ENCODE results near the gene CLEC18A. TPM values are rescaled to one million over a fixed set of nuclear protein-coding genes. Genes with fewer than 3 reads are reported as not detected.
"Not testable (repeated sequence)": the region's sequence is repeated elsewhere in the genome, so short reads cannot be mapped to it uniquely, and the experiment has no call there.

CLEC18A gene
- total RNA-seq (1 to 10 TPM; 7.2 to 7.5 TPM), polyA plus RNA-seq (under 1 TPM in 1 of 2 donors, not detected in 1; 0.37 TPM)

GRCh38 chr16:69951017-69951671 is at the start of gene CLEC18A:
Gene CLEC18A, plus strand, starts transcription at chr16:69951334. Its CDS starts 33 bp downstream, at chr16:69951367.
- H3K27me3 Mint-ChIP-seq; H3K36me3 Mint-ChIP-seq; H3K4me1 ChIP-seq (ENCODE audit: insufficient read depth, low read length); H3K27ac Mint-ChIP-seq; H3K4me3 ChIP-seq (ENCODE audit: low read length in 2 of 2); POLR2A ChIA-PET (ENCODE audit: partially characterized antibody); intact Hi-C loops (cut with micrococcal nuclease); H3K36me3 ChIP-seq (ENCODE audit: insufficient read depth, low read length); H3K9me3 ChIP-seq (ENCODE audit: control insufficient read depth in 1 of 2, low read length in 2 of 2); H3K9me3 Mint-ChIP-seq; H3K27me3 ChIP-seq (ENCODE audit: insufficient read depth, low read length); CTCF ChIA-PET (ENCODE audit: partially characterized antibody); H3K4me3 Mint-ChIP-seq; H3K4me1 Mint-ChIP-seq; H3K27ac ChIP-seq (ENCODE audit: low read depth, low read length): not testable (repeated sequence)
- DNase-seq: peak in 1 of 5 donors; percentile 9

- H3K36me3 Mint-ChIP-seq: peaks cover 27 to 50% of the 10 kb centered on the region in 2 donors
- H3K27ac Mint-ChIP-seq: peak overlapping the region in 1 of 7 donors; percentile 25
- H3K9me3 ChIP-seq (ENCODE audit: control insufficient read depth in 1 of 2, low read length in 2 of 2): no peaks in the 10 kb centered on the region
These were observed 47.2 kb upstream of the CLEC18A start for GRCh38 chr16:69903865-69904415.

GRCh38 chr16:69904495-69905170 is 46.5 kb upstream of the CLEC18A start:
- intact Hi-C loops (cut with micrococcal nuclease): no loop called here
- Histone ChIP-seq H3K27me3 (ENCODE audit: insufficient read depth, low read length) (no peaks in the 10 kb centered on the region), H3K36me3 (ENCODE audit: insufficient read depth, low read length) (peaks cover 26% of the 10 kb centered on the region), H3K27ac (ENCODE audit: low read depth, low read length) (no peak overlapping the region), H3K4me3 (ENCODE audit: low read length in 2 of 2) (no peak overlapping the region), H3K4me1 (ENCODE audit: insufficient read depth, low read length) (no peaks in the 10 kb centered on the region), H3K9me3 (ENCODE audit: control insufficient read depth in 1 of 2, low read length in 2 of 2) (no peaks in the 10 kb centered on the region)
- Mint-ChIP-seq H3K4me3 (no peak overlapping the region), H3K27me3 (no peaks in the 10 kb centered on the region), H3K36me3 (peaks cover 33 to 55% of the 10 kb centered on the region in 2 donors), H3K27ac (peak overlapping the region in 3 of 7 donors; percentile 9 to 76 (median 15)), H3K4me1 (peaks cover 0 to 5% (median 0%) of the 10 kb centered on the region in 4 donors), H3K9me3 (no peaks in the 10 kb centered on the region)
- CTCF ChIA-PET (ENCODE audit: partially characterized antibody): interaction anchor here (1.0 to 2.6 kb wide), 3 partner anchors 9 to 26 kb away, joined by 3 to 9 read pairs (median 4); no protein-coding TSS in a partner anchor
- POLR2A ChIA-PET (ENCODE audit: partially characterized antibody): no interaction called here
- no peak for DNase-seq

More at GRCh38 chr16:69903865-69904415, 47.2 kb upstream of the CLEC18A start:
- H3K9me3 Mint-ChIP-seq: no peaks in the 10 kb centered on the region
- H3K4me3 ChIP-seq (ENCODE audit: low read length in 2 of 2): no peak overlapping the region
- intact Hi-C loops (cut with micrococcal nuclease): no loop called here
- POLR2A ChIA-PET (ENCODE audit: partially characterized antibody): no interaction called here
- H3K4me3 Mint-ChIP-seq: no peak overlapping the region
- H3K4me1 ChIP-seq (ENCODE audit: insufficient read depth, low read length): no peaks in the 10 kb centered on the region
- no peaks in the 10 kb centered on the region for H3K27me3 ChIP-seq (ENCODE audit: insufficient read depth, low read length)
- DNase-seq: no peak
- CTCF ChIA-PET (ENCODE audit: partially characterized antibody): interaction anchor here (1.0 to 1.3 kb wide), 2 partner anchors 10 to 27 kb away, joined by 3 to 4 read pairs; no protein-coding TSS in a partner anchor
- H3K36me3 ChIP-seq (ENCODE audit: insufficient read depth, low read length): peaks cover 19% of the 10 kb centered on the region
- no peaks in the 10 kb centered on the region for H3K27me3 Mint-ChIP-seq
- H3K27ac ChIP-seq (ENCODE audit: low read depth, low read length): no peak overlapping the region
- peaks cover 0 to 5% (median 0%) of the 10 kb centered on the region in 4 donors for H3K4me1 Mint-ChIP-seq

- Histone ChIP-seq H3K36me3 (ENCODE audit: insufficient read depth, low read length) (peaks cover 29% of the 10 kb centered on the region), H3K4me1 (ENCODE audit: insufficient read depth, low read length) (no peaks in the 10 kb centered on the region), H3K27me3 (ENCODE audit: insufficient read depth, low read length) (no peaks in the 10 kb centered on the region), H3K9me3 (ENCODE audit: control insufficient read depth in 1 of 2, low read length in 2 of 2) (no peaks in the 10 kb centered on the region), H3K4me3 (ENCODE audit: low read length in 2 of 2) (no peak overlapping the region), H3K27ac (ENCODE audit: low read depth, low read length) (no peak overlapping the region)
- H3K27me3 Mint-ChIP-seq: no peaks in the 10 kb centered on the region
- no peaks in the 10 kb centered on the region for H3K9me3 Mint-ChIP-seq
- peak overlapping the region in 2 of 7 donors; percentile 29 to 46 for H3K27ac Mint-ChIP-seq
- intact Hi-C loops (cut with micrococcal nuclease): no loop called here
- ChIA-PET POLR2A (ENCODE audit: partially characterized antibody) (no interaction called here), CTCF (ENCODE audit: partially characterized antibody) (interaction anchor here (2.6 kb wide), 1 partner anchor 25 kb away, joined by 9 read pairs; no protein-coding TSS in a partner anchor)
- H3K4me3 Mint-ChIP-seq: no peak overlapping the region
- no peak for DNase-seq
- H3K36me3 Mint-ChIP-seq: peaks cover 38 to 59% of the 10 kb centered on the region in 2 donors
- peaks cover 0 to 5% (median 0%) of the 10 kb centered on the region in 4 donors for H3K4me1 Mint-ChIP-seq
These were observed 46.0 kb upstream of the CLEC18A start for GRCh38 chr16:69905171-69905555.

GRCh38 chr16:69906838-69907401 is 44.2 kb upstream of the CLEC18A start:
- Mint-ChIP-seq H3K4me1 (peaks cover 0 to 4% (median 0%) of the 10 kb centered on the region in 4 donors), H3K36me3 (peaks cover 34 to 59% of the 10 kb centered on the region in 2 donors), H3K27ac (no peak overlapping the region), H3K9me3 (no peaks in the 10 kb centered on the region), H3K27me3 (no peaks in the 10 kb centered on the region), H3K4me3 (no peak overlapping the region)
- POLR2A ChIA-PET (ENCODE audit: partially characterized antibody): no interaction called here
- Histone ChIP-seq H3K36me3 (ENCODE audit: insufficient read depth, low read length) (peaks cover 31% of the 10 kb centered on the region), H3K27ac (ENCODE audit: low read depth, low read length) (no peak overlapping the region), H3K4me1 (ENCODE audit: insufficient read depth, low read length) (no peaks in the 10 kb centered on the region), H3K4me3 (ENCODE audit: low read length in 2 of 2) (no peak overlapping the region), H3K9me3 (ENCODE audit: control insufficient read depth in 1 of 2, low read length in 2 of 2) (no peaks in the 10 kb centered on the region), H3K27me3 (ENCODE audit: insufficient read depth, low read length) (no peaks in the 10 kb centered on the region)
- intact Hi-C loops (cut with micrococcal nuclease): no loop called here
- no peak for DNase-seq
- CTCF ChIA-PET (ENCODE audit: partially characterized antibody): interaction anchor here (2.6 kb wide), 1 partner anchor 23 kb away, joined by 9 read pairs; no protein-coding TSS in a partner anchor

GRCh38 chr16:69909043-69909442 is 42.1 kb upstream of the CLEC18A start:
- ChIA-PET CTCF (ENCODE audit: partially characterized antibody) (interaction anchor here (1.5 kb wide), 1 partner anchor 22 kb away, joined by 3 read pairs; no protein-coding TSS in a partner anchor), POLR2A (ENCODE audit: partially characterized antibody) (no interaction called here)
- Mint-ChIP-seq H3K4me3 (no peak overlapping the region), H3K36me3 (peaks cover 22 to 48% of the 10 kb centered on the region in 2 donors), H3K27me3 (no peaks in the 10 kb centered on the region), H3K27ac (no peak overlapping the region), H3K9me3 (no peaks in the 10 kb centered on the region), H3K4me1 (peaks cover 0 to 4% (median under 1%) of the 10 kb centered on the region in 4 donors)
- Histone ChIP-seq H3K27ac (ENCODE audit: low read depth, low read length) (no peak overlapping the region), H3K9me3 (ENCODE audit: control insufficient read depth in 1 of 2, low read length in 2 of 2) (no peaks in the 10 kb centered on the region), H3K36me3 (ENCODE audit: insufficient read depth, low read length) (peaks cover 26% of the 10 kb centered on the region), H3K4me1 (ENCODE audit: insufficient read depth, low read length) (no peaks in the 10 kb centered on the region), H3K4me3 (ENCODE audit: low read length in 2 of 2) (no peak overlapping the region), H3K27me3 (ENCODE audit: insufficient read depth, low read length) (no peaks in the 10 kb centered on the region)
- intact Hi-C loops (cut with micrococcal nuclease): no loop called here
- no peak for DNase-seq

GRCh38 chr16:69909760-69910159 is 41.4 kb upstream of the CLEC18A start:
- POLR2A ChIA-PET (ENCODE audit: partially characterized antibody): no interaction called here
- CTCF ChIA-PET (ENCODE audit: partially characterized antibody): interaction anchor here (1.5 kb wide), 1 partner anchor 21 kb away, joined by 3 read pairs; no protein-coding TSS in a partner anchor

More at GRCh38 chr16:69909760-69910159, 41.4 kb upstream of the CLEC18A start:
- H3K9me3 ChIP-seq (ENCODE audit: control insufficient read depth in 1 of 2, low read length in 2 of 2): no peaks in the 10 kb centered on the region
- intact Hi-C loops (cut with micrococcal nuclease): no loop called here
- H3K4me3 ChIP-seq (ENCODE audit: low read length in 2 of 2): no peak overlapping the region
- no peaks in the 10 kb centered on the region for H3K27me3 ChIP-seq (ENCODE audit: insufficient read depth, low read length)
- H3K27ac Mint-ChIP-seq: no peak overlapping the region
- H3K36me3 ChIP-seq (ENCODE audit: insufficient read depth, low read length): peaks cover 26% of the 10 kb centered on the region
- H3K27me3 Mint-ChIP-seq: no peaks in the 10 kb centered on the region
- no peak overlapping the region for H3K4me3 Mint-ChIP-seq
- H3K9me3 Mint-ChIP-seq: peaks cover 0 to under 1% (median 0%) of the 10 kb centered on the region in 8 donors
- H3K4me1 ChIP-seq (ENCODE audit: insufficient read depth, low read length): no peaks in the 10 kb centered on the region
- H3K36me3 Mint-ChIP-seq: peaks cover 22 to 48% of the 10 kb centered on the region in 2 donors
- DNase-seq: no peak
- peaks cover 0 to 4% (median under 1%) of the 10 kb centered on the region in 4 donors for H3K4me1 Mint-ChIP-seq
- no peak overlapping the region for H3K27ac ChIP-seq (ENCODE audit: low read depth, low read length)
